H1 (cell line): ENCODE data around the gene LRP2BP. TPM values are rescaled to one million over a fixed set of nuclear protein-coding genes. Genes with fewer than 3 reads are reported as not detected.

Experiments used
- CTCF ChIA-PET: fragments of 300-600 bp; sonication (Branson Sonifier 250); formaldehyde crosslinking; loops from one replicate; lab custom pipeline; 2021; ENCODE audit not compliant: partially characterized antibody; lab: Charles Lee
- POLR2A ChIA-PET: fragments of 300-600 bp; sonication (Branson Sonifier 250); formaldehyde crosslinking; loops from one replicate; lab custom pipeline; 2021; ENCODE audit warnings: inconsistent platforms; ENCODE audit not compliant: partially characterized antibody; lab: Charles Lee
- DNase-seq, 2 experiments: peaks; one replicate each; pipeline versions ENCODE4 v3.0.0 to v3.0.0-alpha.2; 2010 to 2022; ENCODE audit warnings: low spot score in 2 of 2, low read depth in 1 of 2, mixed read lengths in 1 of 2
- FAIRE-seq: peaks from 2 replicates; lab custom pipeline; 2011; peaks lifted over from hg19 to GRCh38; lab: Jason Lieb, UNC
- H2AFZ ChIP-seq: 2 replicates; pipeline ENCODE4 v1.8.1; 2012; ENCODE audit warnings: low read length, inconsistent platforms
- H2AK5ac ChIP-seq: 2 replicates; pipeline ENCODE4 v1.6.1; 2013; ENCODE audit warnings: low read depth, low read length
- H2BK120ac ChIP-seq: replicated peaks from 2 replicates; pipeline ENCODE3; 2013; ENCODE audit warnings: low read depth, low read length, inconsistent platforms
- H2BK12ac ChIP-seq: 2 replicates; pipeline ENCODE4 v1.6.1; 2013; ENCODE audit warnings: low read depth, low read length
- H2BK15ac ChIP-seq: 2 replicates; pipeline ENCODE4 v1.6.1; 2013; ENCODE audit warnings: low read length
- H2BK20ac ChIP-seq: 2 replicates; pipeline ENCODE4 v1.6.1; 2013; ENCODE audit warnings: low read length
- H2BK5ac ChIP-seq: 2 replicates; pipeline ENCODE4 v1.6.1; 2013; ENCODE audit warnings: low read depth, low read length
- H3K14ac ChIP-seq: 2 replicates; pipeline ENCODE4 v1.6.1; 2013; ENCODE audit warnings: inconsistent platforms; ENCODE audit not compliant: insufficient read length
- H3K18ac ChIP-seq: 2 replicates; pipeline ENCODE4 v1.6.1; 2013; ENCODE audit warnings: low read length; ENCODE audit errors: extremely low read depth
- H3K23ac ChIP-seq: 2 replicates; pipeline ENCODE4 v1.6.1; 2013; ENCODE audit warnings: inconsistent platforms; ENCODE audit not compliant: insufficient read length
- H3K23me2 ChIP-seq: 2 replicates; pipeline ENCODE4 v1.6.1; 2013; ENCODE audit warnings: low read depth, low read length
- H3K27ac ChIP-seq: 2 replicates; pipeline ENCODE4 v1.6.1; 2011; ENCODE audit warnings: low read depth, low read length, inconsistent platforms
- H3K27me3 ChIP-seq, 4 experiments: replicated peaks in 1 of 4; 1 replicate in 1 of 4; 2 replicates in 3 of 4; pipeline versions ENCODE4 v1.6.1 to v1.8.1; 2011 to 2013; ENCODE audit warnings: low read length in 3 of 4, mild to moderate bottlenecking in 3 of 4, inconsistent platforms in 2 of 4, mixed read lengths in 2 of 4, moderate library complexity in 1 of 4; ENCODE audit not compliant: control insufficient read depth in 3 of 4, insufficient read depth in 3 of 4; ENCODE audit errors: extremely low read depth in 1 of 4
- H3K36me3 ChIP-seq, 4 experiments: 2 replicates each; pipeline versions ENCODE4 v1.6.1 to v1.8.1; 2011 to 2013; ENCODE audit warnings: mild to moderate bottlenecking in 4 of 4, low read length in 3 of 4, moderate library complexity in 2 of 4, control low read depth in 1 of 4, inconsistent platforms in 1 of 4; ENCODE audit not compliant: insufficient read depth in 4 of 4, control insufficient read depth in 2 of 4
- H3K4ac ChIP-seq: replicated peaks from 2 replicates; pipeline ENCODE3; 2013; ENCODE audit warnings: low read length, low read depth, mixed read lengths, inconsistent platforms; ENCODE audit not compliant: insufficient read length
- H3K4me1 ChIP-seq, 4 experiments: replicated peaks in 1 of 4; 1 replicate in 1 of 4; 2 replicates in 3 of 4; pipeline versions ENCODE4 v1.6.1 to v1.8.1; 2011 to 2013; ENCODE audit warnings: low read length in 3 of 4, inconsistent platforms in 2 of 4, mixed read lengths in 1 of 4; ENCODE audit not compliant: insufficient read depth in 4 of 4, control insufficient read depth in 3 of 4
- H3K4me2 ChIP-seq, 2 experiments: 2 replicates each; pipeline versions ENCODE4 v1.6.1 to v1.8.1; 2011 to 2013; ENCODE audit warnings: low read depth in 2 of 2, low read length in 2 of 2, control low read depth in 1 of 2, inconsistent platforms in 1 of 2, mild to moderate bottlenecking in 1 of 2; ENCODE audit not compliant: insufficient read depth in 1 of 2
- H3K4me3 ChIP-seq, 4 experiments: fragments of 200-600, 300-600 bp in 1 of 4; sonication (generic), shearing (Covaris generic), sonication (Bioruptor Twin) in 1 of 4; 2 replicates each; pipeline versions ENCODE4 v1.5.1 to v1.8.1; 2011 to 2016; ENCODE audit warnings: low read length in 4 of 4, low read depth in 3 of 4, control low read depth in 2 of 4, inconsistent platforms in 2 of 4, mild to moderate bottlenecking in 2 of 4, mixed read lengths in 1 of 4, moderate library complexity in 1 of 4; ENCODE audit not compliant: insufficient read depth in 2 of 4; ENCODE audit errors: extremely low read depth in 1 of 4
- H3K56ac ChIP-seq: replicated peaks from 2 replicates; pipeline ENCODE3; 2013; ENCODE audit warnings: low read depth, mild to moderate bottlenecking, mixed read lengths, low read length, inconsistent platforms; ENCODE audit not compliant: insufficient read length
- H3K79me1 ChIP-seq: 2 replicates; pipeline ENCODE4 v1.6.1; 2013; ENCODE audit warnings: low read depth, low read length, control low read depth
- H3K79me2 ChIP-seq, 2 experiments: 2 replicates each; pipeline versions ENCODE4 v1.6.1 to v1.8.1; 2012 to 2013; ENCODE audit warnings: low read length in 2 of 2, mild to moderate bottlenecking in 2 of 2, inconsistent platforms in 1 of 2; ENCODE audit not compliant: insufficient read depth in 2 of 2, control insufficient read depth in 1 of 2
- H3K9ac ChIP-seq, 4 experiments: replicated peaks in 1 of 4; 1 replicate in 1 of 4; 2 replicates in 3 of 4; pipeline versions ENCODE4 v1.6.1 to v1.8.1; 2011 to 2013; ENCODE audit warnings: low read depth in 3 of 4, low read length in 3 of 4, control low read depth in 2 of 4, mild to moderate bottlenecking in 2 of 4, moderate library complexity in 2 of 4, inconsistent platforms in 1 of 4; ENCODE audit errors: extremely low read depth in 1 of 4
- H3K9me3 ChIP-seq, 2 experiments: 2 replicates each; pipeline versions ENCODE4 v1.6.1 to v1.8.1; 2012 to 2013; ENCODE audit warnings: mild to moderate bottlenecking in 2 of 2, moderate library complexity in 2 of 2, control low read depth in 1 of 2, inconsistent platforms in 1 of 2, low read depth in 1 of 2, low read length in 1 of 2, mixed read lengths in 1 of 2; ENCODE audit not compliant: insufficient read depth in 2 of 2
- H4K20me1 ChIP-seq, 2 experiments: replicated peaks in 1 of 2; 2 replicates each; pipeline versions ENCODE3 to v1.8.1; 2011 to 2013; ENCODE audit warnings: inconsistent platforms in 2 of 2, low read length in 2 of 2, mild to moderate bottlenecking in 1 of 2; ENCODE audit not compliant: insufficient read depth in 2 of 2, control insufficient read depth in 1 of 2
- H4K5ac ChIP-seq: 2 replicates; pipeline ENCODE4 v1.6.1; 2013; ENCODE audit warnings: low read length, low read depth, mixed read lengths, inconsistent platforms; ENCODE audit not compliant: insufficient read length
- H4K8ac ChIP-seq: 2 replicates; pipeline ENCODE4 v1.8.0; 2013; ENCODE audit warnings: mild to moderate bottlenecking, moderate library complexity, low read length, inconsistent platforms; ENCODE audit not compliant: insufficient read depth; ENCODE audit errors: extremely low read depth
- H4K91ac ChIP-seq: replicated peaks from 2 replicates; pipeline ENCODE3; 2013; ENCODE audit warnings: low read length, mixed read lengths, inconsistent platforms; ENCODE audit not compliant: insufficient read length
- CREB1 ChIP-seq: IDR thresholded peaks from 2 replicates; pipeline ENCODE4 v1.6.1; 2012; ENCODE audit warnings: inconsistent platforms
- TEAD4 ChIP-seq: IDR thresholded peaks from 2 replicates; pipeline ENCODE4 v1.6.1; 2012; ENCODE audit warnings: low read depth, low read length, inconsistent platforms, mixed read lengths
- WGBS, 2 experiments: shearing (Covaris generic) in 1 of 2; methylation state at CpG; one replicate each; pipeline versions ENCODE4 v1.1.6 to v1.1.7; 2013 to 2015; ENCODE audit warnings: low lambda C conversion rate in 2 of 2, mixed read lengths in 2 of 2, inconsistent platforms in 1 of 2, low coverage in 1 of 2, missing lambda C conversion rate in 1 of 2; ENCODE audit not compliant: insufficient replicate concordance in 2 of 2, insufficient coverage in 1 of 2, insufficient read length in 1 of 2; ENCODE audit errors: extremely low coverage in 1 of 2, missing lambda C conversion rate in 1 of 2; 5-methylcytosine and 5-hydroxymethylcytosine counted together
- polyA plus RNA-seq, 7 experiments: library from polyadenylated mRNA; depleted of rRNA in 3 of 7; stranded (reverse) in 5 of 7; unstranded in 2 of 7; fragments of >200 nt in 5 of 7; fragments of 200-250 nt in 2 of 7; gene quantifications; 1 replicate in 5 of 7; 2 replicates in 1 of 7; 4 replicates in 1 of 7; pipeline versions ENCODE4 v1.2.1 to v1.2.3, GENCODE V29; 2011 to 2013; ENCODE audit warnings: missing spikeins in 2 of 7, mixed read lengths in 2 of 7
- total RNA-seq: library from RNA; stranded (reverse); fragmentation: NEBNext Ultra II Directional; extraction: Animal tissue kit (Norgen Biotek cat#: 25700); gene quantifications from 2 replicates; pipeline ENCODE4 v1.2.1, GENCODE V29; 2021

LRP2BP gene
- total and polyA plus RNA-seq, 2 of the 8 experiments (the other 6 are each of a cell fraction or from before 2014, with no cell fraction given) = 0.12 to 0.30 TPM

- Histone ChIP-seq H2BK15ac (no peak overlapping the region), H2BK120ac (no peak overlapping the region), H3K9ac (no peak overlapping the region), H2BK12ac (no peak overlapping the region), H4K8ac (no peak overlapping the region), H3K56ac (no peak overlapping the region), H2BK5ac (no peak overlapping the region), H3K79me1 (no peaks in the 10 kb centered on the region), H3K27me3 (no peaks in the 10 kb centered on the region), H2AFZ (no peak overlapping the region), H3K9me3 (no peaks in the 10 kb centered on the region), H3K23ac (no peak overlapping the region), H4K5ac (no peak overlapping the region), H3K18ac (no peak overlapping the region), H3K14ac (no peak overlapping the region), H2AK5ac (no peak overlapping the region), H3K4ac (no peak overlapping the region), H3K4me3 (no peak overlapping the region), H3K4me1 (peaks cover 0 to 3% (median 0%) of the 10 kb centered on the region in 4 experiments; a peak in 2 of 7 replicates), H4K20me1 (no peaks in the 10 kb centered on the region), H3K4me2 (no peak overlapping the region), H3K27ac (no peak overlapping the region), H3K23me2 (no peaks in the 10 kb centered on the region), H2BK20ac (no peak overlapping the region), H3K79me2 (no peaks in the 10 kb centered on the region), H3K36me3 (peaks cover 0 to 11% (median 3%) of the 10 kb centered on the region in 4 experiments; a peak in 2 of 8 replicates), H4K91ac (no peak overlapping the region)
- 77% methylated on average over 3 of the region's 3 CpGs; no CpG with 5 or more reads in 1 of the 2 experiments for WGBS, 2 experiments
- ChIA-PET CTCF (interaction anchor here (0.6 kb wide), 2 partner anchors 420 to 433 kb away, joined by 3 read pairs; no protein-coding TSS in a partner anchor), POLR2A (interaction anchor here (1.0 kb wide), 1 partner anchor 9 kb away, joined by 4 read pairs; no protein-coding TSS in a partner anchor)
- no peak for DNase-seq
- peak; percentile 28 for FAIRE-seq
- TF ChIP-seq TEAD4 (peak; percentile 60; the same call in 1 of the 2 replicates), CREB1 (no peak)
These were observed 33.9 kb downstream of the LRP2BP start for GRCh38 chr4:185361872-185362271.
